Rectal smooth muscle tissue (tissue), 1 donor: Measurements from ENCODE around the gene ACVR1.
"Not testable (repeated sequence)": the region's sequence is repeated elsewhere in the genome, so short reads cannot be mapped to it uniquely, and the experiment has no call there.

Experiments
- H3K27ac ChIP-seq: one replicate; pipeline ENCODE4 v1.7.0; 2013; ENCODE audit warnings: low read depth, low read length, inconsistent platforms
- H3K27me3 ChIP-seq: one replicate; pipeline ENCODE4 v1.7.0; 2013; ENCODE audit warnings: low read length; ENCODE audit not compliant: control insufficient read depth, insufficient read depth
- H3K36me3 ChIP-seq: one replicate; pipeline ENCODE4 v1.7.0; 2013; ENCODE audit warnings: low read length; ENCODE audit not compliant: control insufficient read depth, insufficient read depth
- H3K4me1 ChIP-seq: one replicate; pipeline ENCODE4 v1.7.0; 2013; ENCODE audit warnings: low read length; ENCODE audit not compliant: control insufficient read depth, insufficient read depth
- H3K4me3 ChIP-seq: one replicate; pipeline ENCODE4 v1.7.0; 2013; ENCODE audit warnings: low read length
- H3K9ac ChIP-seq: one replicate; pipeline ENCODE4 v1.7.0; 2013; ENCODE audit warnings: low read length

The ACVR1 gene

GRCh38 chr2:157831573-157832315 is 44.4 kb downstream of the ACVR1 start:
- H3K4me3 ChIP-seq: no peak overlapping the region
- no peaks in the 10 kb centered on the region for H3K36me3 ChIP-seq
- H3K4me1 ChIP-seq: peaks cover 12% of the 10 kb centered on the region
- no peak overlapping the region for H3K9ac ChIP-seq
- peak overlapping the region; percentile 44 for H3K27ac ChIP-seq
- H3K27me3 ChIP-seq: no peaks in the 10 kb centered on the region

GRCh38 chr2:157830696-157831570 is 45.2 kb downstream of the ACVR1 start:
- Histone ChIP-seq H3K9ac (no peak overlapping the region), H3K36me3 (no peaks in the 10 kb centered on the region), H3K27me3 (no peaks in the 10 kb centered on the region), H3K27ac (peak overlapping the region; percentile 53), H3K4me1 (peaks cover 12% of the 10 kb centered on the region), H3K4me3 (no peak overlapping the region)

- Histone ChIP-seq H3K4me1 (peaks cover 12% of the 10 kb centered on the region), H3K9ac (no peak overlapping the region), H3K27ac (no peak overlapping the region), H3K27me3 (no peaks in the 10 kb centered on the region), H3K4me3 (no peak overlapping the region), H3K36me3 (no peaks in the 10 kb centered on the region)
These were observed 45.9 kb downstream of the ACVR1 start for GRCh38 chr2:157830266-157830665.

GRCh38 chr2:157827377-157827776 is 48.8 kb downstream of the ACVR1 start:
- no peaks in the 10 kb centered on the region for H3K27me3 ChIP-seq
- H3K36me3 ChIP-seq: no peaks in the 10 kb centered on the region
- no peak overlapping the region for H3K27ac ChIP-seq
- H3K4me3 ChIP-seq: no peak overlapping the region
- H3K9ac ChIP-seq: no peak overlapping the region
- peaks cover 17% of the 10 kb centered on the region for H3K4me1 ChIP-seq

GRCh38 chr2:157826644-157827043 is 49.5 kb downstream of the ACVR1 start:
- not testable (repeated sequence) for H3K27ac ChIP-seq, H3K27me3 ChIP-seq, H3K9ac ChIP-seq, H3K4me3 ChIP-seq, H3K36me3 ChIP-seq
- H3K4me1 ChIP-seq: peaks cover 22% of the 10 kb centered on the region

- Histone ChIP-seq H3K36me3 (no peaks in the 10 kb centered on the region), H3K4me3 (no peak overlapping the region), H3K9ac (no peak overlapping the region), H3K27me3 (no peaks in the 10 kb centered on the region), H3K4me1 (peaks cover 18% of the 10 kb centered on the region), H3K27ac (no peak overlapping the region)
These were observed 50.2 kb downstream of the ACVR1 start for GRCh38 chr2:157825885-157826284.

- Histone ChIP-seq H3K9ac (no peak overlapping the region), H3K4me3 (no peak overlapping the region), H3K36me3 (no peaks in the 10 kb centered on the region), H3K27me3 (no peaks in the 10 kb centered on the region), H3K4me1 (peaks cover 14% of the 10 kb centered on the region), H3K27ac (no peak overlapping the region)
These were observed 53.1 kb downstream of the ACVR1 start for GRCh38 chr2:157822993-157823392.

- Histone ChIP-seq H3K27me3 (no peaks in the 10 kb centered on the region), H3K4me1 (peaks cover 14% of the 10 kb centered on the region), H3K27ac (no peak overlapping the region), H3K36me3 (no peaks in the 10 kb centered on the region), H3K4me3 (no peak overlapping the region), H3K9ac (no peak overlapping the region)
These were observed 53.6 kb downstream of the ACVR1 start for GRCh38 chr2:157822533-157822932.

- Histone ChIP-seq H3K27me3 (no peaks in the 10 kb centered on the region), H3K4me3 (no peak overlapping the region), H3K36me3 (peaks cover 5% of the 10 kb centered on the region), H3K27ac (no peak overlapping the region), H3K4me1 (peaks cover 14% of the 10 kb centered on the region), H3K9ac (no peak overlapping the region)
These were observed 54.5 kb downstream of the ACVR1 start for GRCh38 chr2:157821519-157822131.

GRCh38 chr2:157820193-157820592 is 55.9 kb downstream of the ACVR1 start:
- peaks cover 5% of the 10 kb centered on the region for H3K36me3 ChIP-seq
- H3K27ac ChIP-seq: no peak overlapping the region

GRCh38 chr2:157819761-157820160 is 56.4 kb downstream of the ACVR1 start:
- Histone ChIP-seq H3K27me3 (no peaks in the 10 kb centered on the region), H3K4me3 (no peak overlapping the region), H3K36me3 (peaks cover 5% of the 10 kb centered on the region), H3K27ac (no peak overlapping the region), H3K4me1 (peaks cover 14% of the 10 kb centered on the region), H3K9ac (no peak overlapping the region)

More at GRCh38 chr2:157820193-157820592, 55.9 kb downstream of the ACVR1 start:
- H3K27me3 ChIP-seq: no peaks in the 10 kb centered on the region
- H3K4me3 ChIP-seq: no peak overlapping the region
- peaks cover 14% of the 10 kb centered on the region for H3K4me1 ChIP-seq
- H3K9ac ChIP-seq: no peak overlapping the region

GRCh38 chr2:157818227-157818626 is 57.9 kb downstream of the ACVR1 start:
- H3K27me3 ChIP-seq: no peaks in the 10 kb centered on the region
- H3K36me3 ChIP-seq: peaks cover 5% of the 10 kb centered on the region
- H3K4me1 ChIP-seq: peaks cover 14% of the 10 kb centered on the region
- H3K27ac ChIP-seq: no peak overlapping the region
- no peak overlapping the region for H3K4me3 ChIP-seq
- no peak overlapping the region for H3K9ac ChIP-seq
